Breast epithelium (tissue), 4 donors: ENCODE measurements around the gene PLA2G12A. TPM values are rescaled to one million over a fixed set of nuclear protein-coding genes. Genes with fewer than 3 reads are reported as not detected.

Source experiments
- DNase-seq, 2 donors: peaks; one replicate each; pipeline ENCODE4 v3.0.0-alpha.2; 2019; ENCODE audit warnings: low spot score in 2 of 2
- H3K27ac ChIP-seq, 2 donors: fragments of 200-600 bp; sonication (generic) in 1 of 2; one replicate each; pipeline ENCODE4 v1.5.1; 2016 to 2019; ENCODE audit warnings: mild to moderate bottlenecking in 1 of 2
- H3K27me3 ChIP-seq, 2 donors: fragments of 200-600 bp; sonication (generic) in 1 of 2; one replicate each; pipeline versions ENCODE4 v1.5.1 to v1.6.0; 2017 to 2019; ENCODE audit warnings: control low read depth in 1 of 2, mild to moderate bottlenecking in 1 of 2
- H3K36me3 ChIP-seq: fragments of 200-600 bp; one replicate; pipeline ENCODE4 v1.5.1; 2019
- H3K4me1 ChIP-seq, 2 donors: fragments of 200-600 bp; sonication (generic); one replicate each; pipeline ENCODE4 v1.5.1; 2016 to 2019; ENCODE audit warnings: control low read depth in 1 of 2
- H3K4me3 ChIP-seq, 3 donors: fragments of 200-600 bp; sonication (generic); 1 replicate in 2 of 3; 2 replicates in 1 of 3; pipeline ENCODE4 v1.5.1; 2016 to 2019; ENCODE audit warnings: mild to moderate bottlenecking in 3 of 3, moderate library complexity in 2 of 3
- H3K9me3 ChIP-seq, 2 donors: fragments of 200-600 bp; sonication (generic) in 1 of 2; one replicate each; pipeline ENCODE4 v1.5.1; 2016 to 2019; ENCODE audit warnings: control low read depth in 1 of 2
- CTCF ChIP-seq, 3 donors: fragments of 450-650 bp; IDR thresholded peaks; one replicate each; pipeline ENCODE4 v1.5.1; 2016 to 2017; ENCODE audit warnings: antibody characterized with exemption in 3 of 3, mild to moderate bottlenecking in 3 of 3, moderate library complexity in 3 of 3
- POLR2A ChIP-seq: fragments of 450-650 bp; IDR thresholded peaks from one replicate; pipeline ENCODE4 v1.6.1; 2016; ENCODE audit warnings: antibody characterized with exemption, mild to moderate bottlenecking, moderate library complexity
- POLR2AphosphoS5 ChIP-seq, 3 donors: sonication (generic); formaldehyde crosslinking; IDR thresholded peaks; one replicate each; pipeline ENCODE4 v1.6.1; 2017; ENCODE audit warnings: antibody characterized with exemption in 3 of 3
- intact Hi-C: fragments of 100-400 bp; cut with DNase I; formaldehyde crosslinking; loops from one replicate; pipeline ENCODE4 v1.15.1; 2023; ENCODE audit warnings: low total_unique reads
- total RNA-seq, 3 donors: library from RNA; depleted of rRNA; stranded (reverse); fragments of >200 nt; gene quantifications; one replicate each; pipeline ENCODE4 v1.1.0, GENCODE V29; 2016

Gene PLA2G12A
- total RNA-seq, 3 donors from 2014 or later: 23.3 to 24.6 (median 23.7) TPM

- DNase-seq: no peak
- no peaks in the 10 kb centered on the region for H3K36me3 ChIP-seq
- no peaks in the 10 kb centered on the region for H3K4me1 ChIP-seq
- H3K9me3 ChIP-seq: no peaks in the 10 kb centered on the region
- no peak overlapping the region for H3K4me3 ChIP-seq
- no peak overlapping the region for H3K27ac ChIP-seq
- H3K27me3 ChIP-seq: no peaks in the 10 kb centered on the region
- TF ChIP-seq CTCF (IDR thresholded peaks at IDR 0.05) (no peak), POLR2AphosphoS5 (IDR thresholded peaks at IDR 0.05) (no peak), POLR2A (no peak)
- intact Hi-C loops: no loop called here
These were observed 5.9 kb upstream of the PLA2G12A start for GRCh38 chr4:109735566-109736365.

GRCh38 chr4:109733728-109734127 is 3.9 kb upstream of the PLA2G12A start:
- H3K4me1 ChIP-seq: no peaks in the 10 kb centered on the region
- H3K9me3 ChIP-seq: no peaks in the 10 kb centered on the region
- no peak for DNase-seq
- TF ChIP-seq CTCF (IDR thresholded peaks at IDR 0.05): no peak
- TF ChIP-seq POLR2A: no peak
- no peak for TF ChIP-seq POLR2AphosphoS5 (IDR thresholded peaks at IDR 0.05)
- H3K36me3 ChIP-seq: no peaks in the 10 kb centered on the region
- no peaks in the 10 kb centered on the region for H3K27me3 ChIP-seq
- intact Hi-C loops: no loop called here
- no peak overlapping the region for H3K4me3 ChIP-seq
- no peak overlapping the region for H3K27ac ChIP-seq

- H3K4me1 ChIP-seq: no peaks in the 10 kb centered on the region
- H3K4me3 ChIP-seq: peak overlapping the region; percentile 79 to 84 (median 80)
- no peak for DNase-seq
- H3K36me3 ChIP-seq: no peaks in the 10 kb centered on the region
- peak overlapping the region; percentile 87 to 92 for H3K27ac ChIP-seq
- H3K27me3 ChIP-seq: no peaks in the 10 kb centered on the region
- TF ChIP-seq POLR2AphosphoS5 (IDR thresholded peaks at IDR 0.05) (no peak), POLR2A (no peak)
- intact Hi-C loops: no loop called here
- H3K9me3 ChIP-seq: no peaks in the 10 kb centered on the region
These were observed 1.0 kb upstream of the PLA2G12A start for GRCh38 chr4:109730619-109731545.

- DNase-seq: no peak
- no peaks in the 10 kb centered on the region for H3K27me3 ChIP-seq
- intact Hi-C loops: no loop called here
These were observed 653 bp downstream of the PLA2G12A start for GRCh38 chr4:109729117-109729717.

More at GRCh38 chr4:109729117-109729717, 653 bp downstream of the PLA2G12A start:
- Histone ChIP-seq H3K4me3 (peak overlapping the region; percentile 79 to 84 (median 80)), H3K4me1 (no peaks in the 10 kb centered on the region), H3K36me3 (no peaks in the 10 kb centered on the region), H3K27ac (peak overlapping the region; percentile 87 to 92), H3K9me3 (no peaks in the 10 kb centered on the region)
- TF ChIP-seq POLR2A (no peak), POLR2AphosphoS5 (IDR thresholded peaks at IDR 0.05) (no peak), CTCF (IDR thresholded peaks at IDR 0.05) (no peak)
